Activated CD4-positive, alpha-beta T cell treated with anti-CD3 and anti-CD28 coated beads, Interleukin-2, Interleukin-4, amounts not matched to agents 100 ng/mL and 50 ng/mL, durations not matched to agents 16 hours and 8 hours (primary cell): ENCODE data around the gene ETS1.

Experiments used
- DNase-seq: peaks from one replicate; pipeline ENCODE4 v3.0.0-alpha.2; 2020; ENCODE audit warnings: low spot score

The ETS1 gene

GRCh38 chr11:128568166-128568778 is 19.1 kb downstream of the ETS1 start:
- DNase-seq: no peak

DNA sequence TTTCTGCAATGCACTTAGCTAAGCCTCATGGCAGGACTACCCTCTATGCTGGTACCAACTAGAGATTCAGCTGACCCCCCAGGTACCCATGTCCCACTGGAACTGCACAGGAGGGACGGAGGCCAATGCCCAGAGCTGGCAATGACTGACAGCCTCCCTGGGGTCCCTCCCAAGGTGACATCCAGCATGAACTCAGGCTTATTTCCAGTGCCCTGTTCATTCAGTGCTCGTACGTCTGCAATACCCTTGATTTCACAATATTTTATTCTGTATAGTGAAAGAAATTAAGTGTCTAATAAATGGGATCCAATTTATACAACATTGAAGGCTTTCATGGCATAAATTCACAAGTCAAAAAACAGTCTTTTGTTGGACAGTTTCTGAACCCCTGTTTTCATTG is 20.2 kb downstream of the ETS1 start:
- DNase-seq: no peak

DNA sequence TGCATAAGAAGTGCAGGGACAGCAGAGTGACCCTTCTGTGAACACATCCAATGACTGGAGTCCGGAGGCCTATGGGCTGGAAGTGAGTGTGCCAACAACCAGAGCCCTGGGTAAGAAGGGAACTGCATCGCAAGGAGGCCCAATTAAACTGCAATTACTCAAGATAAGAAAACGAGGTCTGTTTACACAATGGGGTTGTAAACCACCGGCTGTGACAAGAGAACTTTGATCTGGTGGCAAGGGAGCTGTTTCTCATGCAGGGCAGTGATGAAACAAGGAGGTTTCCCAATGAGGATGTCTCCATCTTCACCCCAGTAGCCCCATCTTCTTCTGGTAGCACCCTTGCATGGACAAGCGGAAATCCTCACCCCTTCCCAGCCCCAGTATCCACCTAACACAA is 21.5 kb downstream of the ETS1 start:
- no peak for DNase-seq

- no peak for DNase-seq
Observed at GRCh38 chr11:128564642-128565245, 22.6 kb downstream of the ETS1 start.

GRCh38 chr11:128563942-128564641 is 23.3 kb downstream of the ETS1 start:
- DNase-seq: no peak

DNA sequence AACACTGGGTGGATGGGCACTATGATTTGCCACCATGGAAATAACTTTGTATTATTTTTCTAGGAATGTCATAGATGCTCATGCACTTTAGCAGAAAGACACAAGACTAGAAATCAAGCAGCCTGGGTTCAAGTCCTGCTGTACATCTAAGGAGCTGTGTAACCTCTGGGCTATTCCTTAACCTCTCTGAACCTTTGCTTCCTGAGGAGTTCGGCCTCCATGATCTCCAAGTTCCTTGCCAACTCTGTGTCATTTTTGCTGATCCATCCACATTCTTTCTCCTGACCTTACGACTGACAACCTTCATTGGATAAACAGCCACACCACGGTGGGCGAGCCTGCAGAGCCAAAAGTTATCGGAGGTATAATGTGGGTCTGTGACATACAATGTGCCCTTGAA is 24.1 kb downstream of the ETS1 start:
- DNase-seq: no peak

GRCh38 chr11:128559496-128560103 is 27.8 kb downstream of the ETS1 start:
- DNase-seq: peak; percentile 42

DNA sequence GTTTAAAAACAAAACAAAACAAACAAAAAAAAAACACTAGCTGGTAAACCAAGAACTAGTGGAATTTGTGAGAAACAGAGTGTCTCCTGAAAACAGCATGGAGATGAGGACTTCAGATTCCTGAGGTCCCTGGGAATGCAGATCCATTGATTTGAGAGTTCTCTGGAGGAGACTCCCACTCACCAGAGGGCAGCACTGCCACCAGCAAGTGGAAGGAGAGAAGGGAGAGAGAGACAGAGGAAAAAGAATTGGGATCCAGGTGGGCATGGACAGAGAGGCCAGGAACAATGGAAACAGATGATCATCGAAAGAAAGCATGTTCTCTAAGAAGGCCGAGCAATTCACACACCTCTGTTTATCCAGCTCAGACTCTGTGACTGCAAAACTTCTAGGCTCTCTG is 31.8 kb downstream of the ETS1 start:
- DNase-seq: no peak

GRCh38 chr11:128553662-128554362 is 33.5 kb downstream of the ETS1 start:
- DNase-seq: no peak

- DNase-seq: no peak
Observed at GRCh38 chr11:128552783-128553661, 34.3 kb downstream of the ETS1 start.

DNA sequence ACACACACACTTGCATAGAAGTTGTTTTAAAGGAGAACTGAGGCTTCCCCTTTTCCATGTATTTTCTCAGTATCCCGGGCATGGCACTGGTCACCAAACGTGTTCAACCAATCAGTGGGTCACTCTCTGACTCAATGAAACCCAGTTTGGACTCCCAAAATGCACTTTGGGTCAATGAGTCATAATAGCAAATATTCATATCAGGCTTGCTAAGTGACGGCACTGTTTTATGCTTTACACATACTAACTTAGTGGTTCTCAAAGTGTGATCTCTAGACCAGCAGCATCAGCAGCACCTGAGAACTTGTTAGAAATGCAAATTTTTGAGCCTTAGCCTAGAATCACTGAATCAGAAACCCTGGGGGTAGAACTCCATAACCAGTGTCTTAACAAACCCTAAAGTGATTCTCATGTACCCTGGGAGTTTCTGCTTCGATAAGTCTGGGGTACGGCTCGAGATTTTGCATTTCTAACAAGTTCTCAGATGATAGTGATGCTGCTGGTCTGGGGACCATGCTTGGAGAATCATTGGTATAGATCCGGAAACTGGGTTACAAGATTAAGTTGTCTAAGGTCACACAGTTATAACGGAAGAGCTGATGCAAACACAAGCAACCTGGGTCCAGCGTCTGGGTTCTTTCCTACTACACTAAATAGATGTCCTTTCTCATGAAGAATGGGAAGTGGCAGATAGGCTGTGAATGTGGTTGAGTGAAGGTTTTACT is 35.6 kb downstream of the ETS1 start:
- DNase-seq: peak; percentile 90

DNA sequence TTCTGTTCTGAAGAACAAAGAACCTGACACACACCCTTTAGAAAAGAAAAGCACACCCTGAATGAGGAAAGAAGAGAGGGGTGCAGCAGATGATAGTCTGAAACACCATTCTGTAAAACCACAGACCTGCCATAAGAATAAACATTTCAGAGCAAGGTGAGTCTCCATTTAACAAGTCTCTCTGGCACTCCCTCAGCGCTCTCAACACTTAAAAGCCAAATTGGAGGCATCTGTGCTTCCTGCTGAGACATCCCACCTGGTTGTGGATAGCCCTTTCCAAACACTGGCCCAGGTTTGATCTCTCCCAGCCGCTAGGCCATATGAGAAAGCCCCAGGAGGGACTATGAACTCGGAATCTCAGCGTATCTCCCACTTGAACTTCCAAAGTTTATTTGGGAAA is 36.3 kb downstream of the ETS1 start:
- DNase-seq: no peak

DNA sequence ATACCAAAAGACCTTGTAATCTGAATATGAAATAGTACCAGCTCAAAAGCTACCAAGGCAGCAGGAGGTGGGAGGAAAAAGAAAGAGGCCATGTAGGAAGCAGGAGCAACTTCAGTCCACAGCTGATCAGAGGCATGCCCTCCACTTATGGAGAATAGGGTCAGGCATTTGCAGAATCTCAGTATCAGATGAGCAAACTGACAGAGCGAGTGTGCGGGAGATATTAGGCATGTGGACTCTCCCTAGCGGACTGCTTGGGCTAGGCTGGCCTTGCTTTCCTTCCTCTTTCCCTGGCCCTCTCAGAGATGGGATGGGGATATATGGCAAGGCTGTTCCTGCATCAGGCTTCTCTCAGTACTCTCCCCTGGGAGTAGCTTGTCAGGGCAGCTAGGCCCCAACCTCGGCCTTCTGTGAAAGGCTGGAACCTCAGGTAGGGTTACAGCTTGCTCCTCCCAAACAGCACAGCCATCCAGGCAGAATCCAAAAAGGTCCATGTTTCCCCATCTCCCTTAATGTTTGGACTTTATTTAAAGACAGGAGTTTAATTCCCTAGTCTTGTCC is 37.0 kb downstream of the ETS1 start:
- DNase-seq: no peak

- no peak for DNase-seq
Observed at GRCh38 chr11:128549256-128549944, 38.0 kb downstream of the ETS1 start.

GRCh38 chr11:128548649-128549255 is 38.6 kb downstream of the ETS1 start:
- no peak for DNase-seq

- DNase-seq: no peak
Observed at GRCh38 chr11:128547946-128548648, 39.3 kb downstream of the ETS1 start.

DNA sequence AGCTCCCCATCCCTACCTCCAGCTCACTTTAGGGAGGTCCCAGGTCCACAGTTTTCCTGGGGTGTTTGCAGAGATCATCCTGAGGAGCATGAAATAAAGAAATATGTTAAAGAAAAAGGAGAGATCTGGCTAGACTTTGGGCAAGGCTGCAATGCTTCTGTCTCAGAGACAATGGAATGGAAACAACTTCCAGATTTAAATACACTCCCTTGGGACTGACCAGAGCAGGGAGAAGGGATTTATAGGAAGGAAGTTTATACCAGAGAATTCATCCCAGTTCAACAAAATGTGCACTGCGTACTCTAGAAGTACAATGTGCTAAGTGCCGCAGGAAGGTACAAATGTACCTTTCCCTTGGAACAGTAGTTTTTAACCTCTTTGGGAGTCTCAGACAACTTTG is 40.4 kb downstream of the ETS1 start:
- DNase-seq: no peak

- DNase-seq: no peak
Observed at GRCh38 chr11:128544471-128545051, 42.8 kb downstream of the ETS1 start.
